MM.1S (cell line): ENCODE measurements around the gene TAS2R41.

Experiments
- DNase-seq: peaks from one replicate; pipeline ENCODE4 v3.0.0-alpha.2; 2015
- H2AFZ ChIP-seq: fragments of 300-600 bp; sonication (generic); 2 replicates; pipeline ENCODE4 v1.6.0; 2016; ENCODE audit warnings: antibody characterized with exemption, low read length
- H3F3A ChIP-seq: fragments of 300-600 bp; sonication (generic); 2 replicates; pipeline ENCODE4 v1.6.1; 2016; ENCODE audit warnings: mild to moderate bottlenecking, antibody characterized with exemption, low read length, moderate library complexity, mixed read lengths; ENCODE audit not compliant: insufficient read depth
- H3K27ac ChIP-seq: fragments of 300-600 bp; sonication (generic); 2 replicates; pipeline ENCODE4 v1.5.1; 2016; ENCODE audit warnings: mild to moderate bottlenecking, low read length
- H3K27me3 ChIP-seq: fragments of 300-600 bp; sonication (generic); replicated peaks from 2 replicates; pipeline ENCODE4 v1.6.0; 2016; ENCODE audit warnings: low read length; ENCODE audit not compliant: insufficient read depth
- H3K36me3 ChIP-seq: fragments of 300-600 bp; sonication (generic); replicated peaks from 2 replicates; pipeline ENCODE4 v1.6.1; 2016; ENCODE audit warnings: mild to moderate bottlenecking, low read length, mixed read lengths; ENCODE audit not compliant: insufficient read depth
- H3K4me1 ChIP-seq: fragments of 300-600 bp; sonication (generic); 2 replicates; pipeline ENCODE4 v1.6.1; 2016; ENCODE audit warnings: low read length, mixed read lengths
- H3K4me2 ChIP-seq: fragments of 300-600 bp; sonication (generic); 2 replicates; pipeline ENCODE4 v1.6.0; 2016; ENCODE audit warnings: low read depth, low read length
- H3K4me3 ChIP-seq: fragments of 300-600 bp; sonication (generic); 2 replicates; pipeline ENCODE4 v1.5.1; 2016; ENCODE audit warnings: low read length, mixed read lengths
- H3K79me2 ChIP-seq: fragments of 300-600 bp; sonication (generic); 2 replicates; pipeline ENCODE4 v1.6.1; 2016; ENCODE audit warnings: mixed run types, low read length, mixed read lengths
- H3K9ac ChIP-seq: fragments of 300-600 bp; sonication (generic); 2 replicates; pipeline ENCODE4 v1.6.1; 2016; ENCODE audit warnings: low read length, mixed read lengths
- H3K9me2 ChIP-seq: fragments of 300-600 bp; sonication (generic); replicated peaks from 2 replicates; pipeline ENCODE4 v1.6.1; 2016; ENCODE audit warnings: mild to moderate bottlenecking, low read length, mixed read lengths; ENCODE audit not compliant: insufficient read depth
- H3K9me3 ChIP-seq: fragments of 300-600 bp; sonication (generic); replicated peaks from 2 replicates; pipeline ENCODE4 v1.6.1; 2016; ENCODE audit warnings: mild to moderate bottlenecking, low read length, mixed read lengths; ENCODE audit not compliant: insufficient read depth
- H4K20me1 ChIP-seq: fragments of 300-600 bp; sonication (generic); 2 replicates; pipeline ENCODE4 v1.6.1; 2016; ENCODE audit warnings: mild to moderate bottlenecking, low read length, moderate library complexity, mixed read lengths; ENCODE audit not compliant: insufficient read depth
- CTCF ChIP-seq: fragments of 300-600 bp; sonication (generic); IDR thresholded peaks from 2 replicates; pipeline ENCODE4 v1.5.1; 2016; ENCODE audit warnings: antibody characterized with exemption, low read length, mixed read lengths
- EZH2 ChIP-seq: fragments of 300-600 bp; sonication (generic); optimal IDR thresholded peaks from 2 replicates; pipeline ENCODE3; 2017; ENCODE audit warnings: low read depth, mild to moderate bottlenecking, antibody characterized with exemption, low read length, mixed read lengths
- EZH2phosphoT487 ChIP-seq: fragments of 300-600 bp; sonication (generic); IDR thresholded peaks from 2 replicates; pipeline ENCODE4 v1.6.1; 2018; ENCODE audit warnings: antibody characterized with exemption, low read length

The TAS2R41 gene

GRCh38 chr7:143507534-143508055 lies 29.9 kb downstream of the TAS2R41 start:
- Histone ChIP-seq H3K27me3 (no peaks in the 10 kb centered on the region), H3K36me3 (no peaks in the 10 kb centered on the region), H3K9me2 (no peaks in the 10 kb centered on the region), H3K4me2 (no peak overlapping the region), H3K4me3 (no peak overlapping the region), H3K9ac (no peak overlapping the region), H3K79me2 (no peaks in the 10 kb centered on the region), H3K4me1 (no peaks in the 10 kb centered on the region), H3F3A (no peaks in the 10 kb centered on the region), H4K20me1 (no peaks in the 10 kb centered on the region), H3K9me3 (no peaks in the 10 kb centered on the region), H3K27ac (no peak overlapping the region), H2AFZ (no peak overlapping the region)
- TF ChIP-seq EZH2 (no peak), EZH2phosphoT487 (no peak), CTCF (no peak)
- DNase-seq, result no peak

GRCh38 chr7:143510854-143511592 lies 33.4 kb downstream of the TAS2R41 start:
- H3K36me3 ChIP-seq, result no peaks in the 10 kb centered on the region
- no peaks in the 10 kb centered on the region for H3K4me1 ChIP-seq
- no peak overlapping the region for H3K27ac ChIP-seq
- no peaks in the 10 kb centered on the region for H3K79me2 ChIP-seq
- H3K9ac ChIP-seq, result no peak overlapping the region
- H4K20me1 ChIP-seq, result no peaks in the 10 kb centered on the region
- no peaks in the 10 kb centered on the region for H3K9me2 ChIP-seq
- no peaks in the 10 kb centered on the region for H3K9me3 ChIP-seq
- no peak for DNase-seq
- no peak overlapping the region for H3K4me2 ChIP-seq
- H3K27me3 ChIP-seq, result no peaks in the 10 kb centered on the region
- TF ChIP-seq EZH2 (no peak), EZH2phosphoT487 (no peak), CTCF (no peak)
- H3F3A ChIP-seq, result no peaks in the 10 kb centered on the region
- H2AFZ ChIP-seq, result no peak overlapping the region
- H3K4me3 ChIP-seq, result no peak overlapping the region

- H3K27ac ChIP-seq, result no peak overlapping the region
- no peak overlapping the region for H3K4me3 ChIP-seq
- no peaks in the 10 kb centered on the region for H3K79me2 ChIP-seq
- TF ChIP-seq EZH2phosphoT487, result no peak
- no peak for TF ChIP-seq EZH2
- TF ChIP-seq CTCF, result no peak
- no peaks in the 10 kb centered on the region for H3K36me3 ChIP-seq
- H3K9me3 ChIP-seq, result no peaks in the 10 kb centered on the region
- H3K4me1 ChIP-seq, result no peaks in the 10 kb centered on the region
- H4K20me1 ChIP-seq, result no peaks in the 10 kb centered on the region
- no peak overlapping the region for H3K9ac ChIP-seq
- no peaks in the 10 kb centered on the region for H3K9me2 ChIP-seq
- H2AFZ ChIP-seq, result no peak overlapping the region
- no peak overlapping the region for H3K4me2 ChIP-seq
- H3F3A ChIP-seq, result no peaks in the 10 kb centered on the region
- no peaks in the 10 kb centered on the region for H3K27me3 ChIP-seq
- no peak for DNase-seq
Observed at GRCh38 chr7:143511593-143512047, 33.9 kb downstream of the TAS2R41 start.
